Measurements from ENCODE around the gene CABLES1.
"Not testable (repeated sequence)": the region's sequence is repeated elsewhere in the genome, so short reads cannot be mapped to it uniquely, and the experiment has no call there.

- TF ChIP-seq, protein P1, sequence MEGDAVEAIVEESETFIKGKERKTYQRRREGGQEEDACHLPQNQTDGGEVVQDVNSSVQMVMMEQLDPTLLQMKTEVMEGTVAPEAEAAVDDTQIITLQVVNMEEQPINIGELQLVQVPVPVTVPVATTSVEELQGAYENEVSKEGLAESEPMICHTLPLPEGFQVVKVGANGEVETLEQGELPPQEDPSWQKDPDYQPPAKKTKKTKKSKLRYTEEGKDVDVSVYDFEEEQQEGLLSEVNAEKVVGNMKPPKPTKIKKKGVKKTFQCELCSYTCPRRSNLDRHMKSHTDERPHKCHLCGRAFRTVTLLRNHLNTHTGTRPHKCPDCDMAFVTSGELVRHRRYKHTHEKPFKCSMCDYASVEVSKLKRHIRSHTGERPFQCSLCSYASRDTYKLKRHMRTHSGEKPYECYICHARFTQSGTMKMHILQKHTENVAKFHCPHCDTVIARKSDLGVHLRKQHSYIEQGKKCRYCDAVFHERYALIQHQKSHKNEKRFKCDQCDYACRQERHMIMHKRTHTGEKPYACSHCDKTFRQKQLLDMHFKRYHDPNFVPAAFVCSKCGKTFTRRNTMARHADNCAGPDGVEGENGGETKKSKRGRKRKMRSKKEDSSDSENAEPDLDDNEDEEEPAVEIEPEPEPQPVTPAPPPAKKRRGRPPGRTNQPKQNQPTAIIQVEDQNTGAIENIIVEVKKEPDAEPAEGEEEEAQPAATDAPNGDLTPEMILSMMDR (IDR thresholded peaks at IDR 0.05 in 4 of 5, conservative IDR thresholded peaks at IDR 0.05 in 1 of 5), result not testable (repeated sequence)
- TF ChIP-seq POLR2A (IDR thresholded peaks at IDR 0.05), result not testable (repeated sequence)
Measured at GRCh38 chr18:23091017-23091993, 44.0 kb upstream of the CABLES1 start.
